Coronary artery (tissue), 2 donors: ENCODE data around the gene EVL.
"Not testable (repeated sequence)": the region's sequence is repeated elsewhere in the genome, so short reads cannot be mapped to it uniquely, and the experiment has no call there.

Experiments used
- DNase-seq: peaks from one replicate; pipeline ENCODE4 v3.0.0-alpha.2; 2017; ENCODE audit warnings: low spot score
- H3K27ac ChIP-seq, 2 donors: fragments of 200-600 bp; sonication (generic); one replicate each; pipeline ENCODE4 v1.5.1; 2016 to 2019
- H3K4me3 ChIP-seq: fragments of 200-600 bp; sonication (generic); 2 replicates; pipeline ENCODE4 v1.5.1; 2016; ENCODE audit warnings: mild to moderate bottlenecking, moderate library complexity
- CTCF ChIP-seq: fragments of 200-600 bp; sonication (generic); IDR thresholded peaks from one replicate; pipeline ENCODE4 v1.5.1; 2019; ENCODE audit warnings: antibody characterized with exemption

Gene EVL

DNA sequence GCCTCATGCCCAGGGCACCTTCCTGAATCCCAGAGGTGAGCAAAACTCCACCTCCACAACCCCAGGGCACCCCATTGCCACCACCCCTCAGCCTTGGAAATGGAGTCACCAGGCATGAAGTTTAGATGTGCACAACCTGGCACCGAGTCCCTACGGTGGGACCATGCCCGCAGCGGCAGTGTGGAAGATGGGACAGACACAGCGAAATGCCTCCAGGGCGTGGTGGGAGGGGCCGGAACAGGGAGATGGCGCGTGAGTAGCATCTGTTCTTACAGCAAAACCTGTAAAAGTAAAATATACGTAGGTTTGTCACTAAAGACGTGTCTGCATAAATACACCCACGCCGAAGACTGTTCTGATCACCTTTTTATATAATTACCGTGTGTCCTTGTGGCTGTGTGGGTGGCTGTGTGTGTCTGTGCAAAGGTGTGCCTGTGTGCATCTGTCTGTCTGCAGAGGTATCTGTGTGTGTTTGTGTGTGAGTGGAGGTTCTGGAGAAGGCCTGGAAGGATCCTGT lies 111.6 kb downstream of the EVL start:
- TF ChIP-seq CTCF = no peak
- no peak overlapping the region for H3K27ac ChIP-seq
- no peak for DNase-seq
- no peak overlapping the region for H3K4me3 ChIP-seq

GRCh38 chr14:100178691-100179090 lies 113.5 kb downstream of the EVL start:
- TF ChIP-seq CTCF = no peak
- no peak for DNase-seq
- Histone ChIP-seq H3K4me3 (no peak overlapping the region), H3K27ac (no peak overlapping the region)

DNA sequence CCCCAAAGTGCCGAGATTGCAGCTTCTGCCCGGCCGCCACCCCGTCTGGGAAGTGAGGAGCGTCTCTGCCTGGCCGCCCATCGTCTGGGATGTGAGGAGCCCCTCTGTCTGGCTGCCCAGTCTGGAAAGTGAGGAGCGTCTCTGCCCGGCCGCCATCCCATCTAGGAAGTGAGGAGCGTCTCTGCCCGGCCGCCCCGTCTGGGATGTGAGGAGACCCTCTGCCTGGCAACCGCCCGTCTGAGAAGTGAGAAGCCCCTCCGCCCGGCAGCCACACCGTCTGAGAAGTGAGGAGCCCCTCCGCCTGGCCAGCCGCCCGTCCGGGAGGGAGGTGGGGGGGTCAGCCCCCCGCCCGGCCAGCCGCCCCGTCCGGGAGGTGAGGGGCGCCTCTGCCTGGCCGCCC lies 115.4 kb downstream of the EVL start:
- H3K27ac ChIP-seq, DNase-seq, H3K4me3 ChIP-seq: not testable (repeated sequence)

- not testable (repeated sequence) for DNase-seq, H3K4me3 ChIP-seq, H3K27ac ChIP-seq
These were observed 116.8 kb downstream of the EVL start for GRCh38 chr14:100181876-100182551.

GRCh38 chr14:100187247-100187833 lies 122.1 kb downstream of the EVL start:
- Histone ChIP-seq H3K4me3 (no peak overlapping the region), H3K27ac (no peak overlapping the region)
- DNase-seq = no peak
- no peak for TF ChIP-seq CTCF

DNA sequence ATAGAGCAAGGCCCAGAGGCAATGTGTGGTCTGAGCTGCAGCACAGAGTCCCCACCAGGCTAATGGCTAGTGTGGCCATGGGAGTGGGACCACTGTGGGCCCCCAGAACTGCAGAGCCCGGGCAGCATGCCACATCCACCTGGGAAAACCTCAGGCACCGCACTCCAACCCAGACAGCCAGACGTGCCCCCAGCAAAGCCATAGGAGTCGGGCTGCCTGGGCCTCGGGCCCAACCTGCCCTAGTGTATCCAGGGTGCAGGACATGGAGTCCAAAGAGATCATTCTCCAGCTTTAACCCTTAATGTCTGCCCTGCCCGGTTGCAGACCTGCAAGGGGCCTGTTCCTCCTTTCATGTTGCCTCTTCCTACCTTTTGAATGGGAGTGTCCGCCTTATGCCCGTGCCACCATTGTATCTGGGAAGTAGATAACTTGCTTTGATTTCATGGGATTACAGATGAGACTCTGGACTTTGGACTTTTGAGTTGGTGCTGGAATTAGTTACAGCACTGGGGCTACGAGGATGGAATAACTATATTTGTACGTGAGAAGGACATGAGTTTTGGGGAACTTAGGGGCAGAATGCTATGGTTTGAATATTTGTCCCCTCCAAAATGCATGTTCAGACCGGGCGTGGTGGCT lies 123.3 kb downstream of the EVL start:
- no peak overlapping the region for H3K27ac ChIP-seq
- no peak overlapping the region for H3K4me3 ChIP-seq
- TF ChIP-seq CTCF = no peak
- DNase-seq = no peak

DNA sequence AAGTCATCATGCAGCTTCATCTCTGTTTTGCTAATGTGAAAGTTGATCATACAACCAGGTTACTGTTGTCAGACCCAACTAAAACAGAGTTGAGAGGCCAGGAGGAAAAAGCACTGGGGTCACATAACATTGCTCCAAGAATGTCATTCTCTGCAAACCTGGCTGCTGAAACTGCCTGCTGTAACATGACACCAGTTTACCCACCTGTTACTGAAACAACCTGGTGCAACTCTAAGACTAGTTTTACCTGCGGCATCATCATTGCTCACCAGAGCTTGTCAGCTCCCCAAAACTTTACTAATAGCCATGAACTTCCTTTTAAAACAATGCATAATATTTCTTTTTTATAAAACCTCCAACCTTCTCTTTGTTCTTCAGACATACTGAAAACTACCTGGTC lies 124.9 kb downstream of the EVL start:
- no peak for TF ChIP-seq CTCF
- Histone ChIP-seq H3K27ac (no peak overlapping the region), H3K4me3 (no peak overlapping the region)
- DNase-seq = no peak
